Psoas muscle (tissue), 8 donors: ENCODE measurements around the gene ZNF235. TPM values are rescaled to one million over a fixed set of nuclear protein-coding genes. Genes with fewer than 3 reads are reported as not detected.
"Not testable (repeated sequence)": the region's sequence is repeated elsewhere in the genome, so short reads cannot be mapped to it uniquely, and the experiment has no call there.

Source experiments
- ATAC-seq, 4 donors: fragments of 200-7000 bp; cut with Tn5 transposase; one replicate each; pipeline ENCODE4 v1.9.1; 2020; ENCODE audit warnings: moderate library complexity in 3 of 4, mild to moderate bottlenecking in 2 of 4
- DNase-seq, 2 donors: peaks; one replicate each; pipeline ENCODE4 v3.0.0-alpha.2; 2020
- H3K27ac ChIP-seq: fragments of 200-600 bp; one replicate; pipeline ENCODE4 v1.8.0; 2022
- H3K27me3 ChIP-seq, 3 donors: fragments of 200-600 bp in 1 of 3; one replicate each; pipeline versions ENCODE4 v1.6.1 to v1.8.0; 2013 to 2022; ENCODE audit warnings: low read length in 2 of 3, mild to moderate bottlenecking in 2 of 3, moderate library complexity in 1 of 3; ENCODE audit not compliant: insufficient read depth in 3 of 3
- H3K36me3 ChIP-seq, 2 donors: fragments of 200-600 bp in 1 of 2; one replicate each; pipeline versions ENCODE4 v1.6.1 to v1.8.0; 2013 to 2022; ENCODE audit warnings: low read depth in 1 of 2, mild to moderate bottlenecking in 1 of 2, moderate library complexity in 1 of 2; ENCODE audit not compliant: insufficient read depth in 1 of 2
- H3K4me1 ChIP-seq: fragments of 200-600 bp; one replicate; pipeline ENCODE4 v1.8.0; 2022
- H3K4me3 ChIP-seq: fragments of 200-600 bp; one replicate; pipeline ENCODE4 v1.8.0; 2022; ENCODE audit warnings: mild to moderate bottlenecking
- H3K9me3 ChIP-seq: fragments of 200-600 bp; one replicate; pipeline ENCODE4 v1.8.0; 2022
- CTCF ChIP-seq: fragments of 200-600 bp; IDR thresholded peaks from one replicate; pipeline ENCODE4 v1.8.0; 2022; ENCODE audit warnings: antibody characterized with exemption
- WGBS, 3 donors: extraction: QIAGEN DNeasy Blood & Tissue Kit; methylation state at CpG; one replicate each; pipeline versions ENCODE4 v1.1.6 to v1.1.7; 2013; 5-methylcytosine and 5-hydroxymethylcytosine counted together
- intact Hi-C, 2 donors: fragments of 100-400 bp; cut with DNase I; formaldehyde crosslinking; loops; one replicate each; pipeline versions ENCODE4 v1.11.0 to v1.14.2; 2022
- polyA plus RNA-seq, 3 donors: library from polyadenylated mRNA; stranded (reverse); fragments of 200-250 nt; gene quantifications; one replicate each; pipeline ENCODE4 v1.2.3, GENCODE V29; 2013
- total RNA-seq, 4 donors: library from RNA; stranded (reverse); fragmentation: NEBNext Ultra II Directional in 2 of 4; extraction: Animal tissue kit (Norgen Biotek cat#: 25700) in 2 of 4; gene quantifications; one replicate each; pipeline versions ENCODE4 v1.2.1 to v1.2.4, GENCODE V29; 2021 to 2023
- donor health status: healthy with polysubstance abuse.
- donor health status: DM: no; HTN: no; CAD: no; lungs with moderate emphysema.
- donor health status: Bipolar disorder and iron deficiency.
- donor health status: healthy.
- donor health status: DM: yes; HTN: yes; CAD: no.
- donor health status: DM: no; HTN: no; CAD: no.
- donor health status: DM: no; HTN: no; CAD: no.
- donor health status: DM: yes; HTN: yes; CAD: no.

The ZNF235 gene
- total and polyA plus RNA-seq, 7 donors, result 1.1 to 3.2 (median 1.7) TPM

GRCh38 chr19:44258136-44258535 lies 46.7 kb downstream of the ZNF235 start:
- Histone ChIP-seq H3K36me3 (peaks cover 0 to 4% of the 10 kb centered on the region in 2 donors), H3K9me3 (peaks cover 75% of the 10 kb centered on the region), H3K27ac (no peak overlapping the region), H3K4me1 (no peaks in the 10 kb centered on the region), H3K27me3 (no peaks in the 10 kb centered on the region), H3K4me3 (no peak overlapping the region)
- no peak for TF ChIP-seq CTCF
- intact Hi-C loops, result no loop called here
- DNase-seq (no peak), ATAC-seq (no peak)
- 89 to 93% (median 90%) methylated on average over 1 of the region's 1 CpG for WGBS, 3 donors

DNA sequence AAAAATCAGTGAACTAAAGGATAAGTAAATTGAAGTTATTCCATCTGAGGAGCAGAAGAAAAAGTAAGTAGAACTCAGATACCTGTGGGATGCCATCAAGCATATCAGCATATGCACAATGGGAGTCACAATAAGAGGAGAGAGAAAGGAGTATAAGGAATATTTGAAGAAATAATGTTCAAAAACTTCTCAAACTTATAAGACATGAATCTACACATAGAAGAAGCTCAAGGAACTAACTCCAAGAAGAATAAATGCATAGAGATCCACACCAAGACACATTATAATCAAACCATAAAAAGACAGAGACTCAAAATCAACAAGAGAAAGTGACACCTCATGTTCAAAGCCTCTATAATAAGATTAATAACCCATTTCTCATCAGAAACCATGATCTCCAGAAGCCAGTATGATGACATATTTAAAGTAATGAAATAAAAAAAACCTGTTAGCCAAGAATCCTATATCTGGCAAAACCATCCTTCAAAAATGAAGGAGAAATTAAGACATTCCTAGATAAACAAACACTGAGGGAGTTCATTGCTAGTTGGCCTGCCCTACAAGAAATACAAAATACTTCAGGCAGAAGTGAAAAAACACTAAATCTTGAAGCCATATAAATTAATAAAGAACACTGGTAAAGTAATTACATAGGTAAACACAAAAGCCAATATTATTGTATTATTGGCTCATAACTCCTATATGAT lies 49.0 kb downstream of the ZNF235 start:
- H3K36me3 ChIP-seq, result peaks cover 0 to 4% of the 10 kb centered on the region in 2 donors
- no peak for TF ChIP-seq CTCF
- no peaks in the 10 kb centered on the region for H3K27me3 ChIP-seq
- H3K4me3 ChIP-seq, result no peak overlapping the region
- no peak for DNase-seq
- no peak overlapping the region for H3K27ac ChIP-seq
- no peaks in the 10 kb centered on the region for H3K4me1 ChIP-seq
- intact Hi-C loops, result no loop called here
- no peak for ATAC-seq
- H3K9me3 ChIP-seq, result peaks cover 88% of the 10 kb centered on the region

DNA sequence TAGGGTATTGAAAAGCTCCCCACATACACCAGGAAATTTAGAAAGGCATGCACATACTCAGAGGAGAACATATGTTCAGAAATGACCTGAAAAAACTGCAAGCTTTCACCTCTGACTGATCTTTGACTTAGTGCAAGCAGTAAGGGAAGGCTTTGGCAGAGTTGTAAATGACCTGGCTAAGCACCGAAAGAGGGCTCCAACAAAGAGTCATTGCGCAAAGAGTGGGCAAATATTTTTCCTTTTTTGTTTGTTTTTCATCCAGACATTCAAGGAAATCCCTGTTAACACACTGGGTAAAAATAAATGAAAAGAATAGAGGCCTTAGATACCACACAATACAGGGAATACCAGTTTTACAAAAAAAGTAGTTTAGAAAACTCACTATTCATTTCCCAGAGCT lies 50.3 kb downstream of the ZNF235 start:
- ATAC-seq, result no peak
- no peak for TF ChIP-seq CTCF
- intact Hi-C loops, result no loop called here
- no peaks in the 10 kb centered on the region for H3K4me1 ChIP-seq
- no peaks in the 10 kb centered on the region for H3K27me3 ChIP-seq
- H3K9me3 ChIP-seq, result peaks cover 88% of the 10 kb centered on the region
- no peak overlapping the region for H3K27ac ChIP-seq
- DNase-seq, result no peak
- no peak overlapping the region for H3K4me3 ChIP-seq
- H3K36me3 ChIP-seq, result peaks cover 0 to 4% of the 10 kb centered on the region in 2 donors
- 95 to 98% (median 96%) methylated on average over 2 of the region's 2 CpGs for WGBS, 3 donors

DNA sequence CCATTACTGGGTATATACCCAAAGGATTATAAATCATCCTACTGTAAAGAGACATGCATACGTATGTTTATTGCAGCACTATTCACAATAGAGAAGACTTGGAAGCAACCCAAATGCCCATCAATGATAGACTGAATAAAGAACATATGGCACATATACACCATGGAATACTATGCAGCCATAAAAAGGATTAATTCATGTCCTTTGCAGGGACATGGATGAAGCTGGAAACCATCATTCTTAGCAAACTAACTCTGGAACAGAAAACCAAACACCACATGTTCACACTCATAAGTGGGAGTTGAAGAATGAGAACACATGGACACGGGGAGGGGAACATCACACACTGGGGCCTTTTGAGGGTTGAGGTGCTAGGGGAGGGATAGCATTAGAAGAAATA lies 51.4 kb downstream of the ZNF235 start:
- intact Hi-C loops, H3K36me3 ChIP-seq, ATAC-seq, H3K27ac ChIP-seq, DNase-seq, H3K27me3 ChIP-seq, H3K4me1 ChIP-seq, H3K4me3 ChIP-seq: not testable (repeated sequence)
- WGBS, 3 donors, result 93 to 96% (median 93%) methylated on average over 2 of the region's 2 CpGs
- H3K9me3 ChIP-seq, result peaks cover 97% of the 10 kb centered on the region

DNA sequence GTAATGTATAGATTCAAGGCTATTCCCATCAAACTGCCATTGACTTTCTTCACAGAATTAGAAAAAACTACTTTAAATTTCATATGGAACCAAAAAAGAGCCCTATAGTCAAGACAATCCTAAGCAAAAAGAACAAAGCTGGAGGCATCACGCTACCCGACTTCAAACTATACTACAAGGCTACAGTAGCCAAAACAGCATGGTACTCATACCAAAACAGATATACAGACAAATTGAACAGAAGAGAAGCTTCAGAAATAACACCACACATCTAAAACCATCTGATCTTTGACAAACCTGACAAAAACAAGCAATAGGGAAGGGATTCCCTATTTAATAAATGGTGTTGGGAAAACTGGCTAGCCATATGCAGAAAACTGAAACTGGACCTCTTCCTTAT lies 52.5 kb downstream of the ZNF235 start:
- DNase-seq, H3K4me3 ChIP-seq, ATAC-seq, H3K27me3 ChIP-seq, H3K36me3 ChIP-seq, H3K27ac ChIP-seq, intact Hi-C loops, H3K4me1 ChIP-seq: not testable (repeated sequence)
- 92 to 97% (median 94%) methylated on average over 2 of the region's 2 CpGs for WGBS, 3 donors
- H3K9me3 ChIP-seq, result peaks cover 97% of the 10 kb centered on the region

DNA sequence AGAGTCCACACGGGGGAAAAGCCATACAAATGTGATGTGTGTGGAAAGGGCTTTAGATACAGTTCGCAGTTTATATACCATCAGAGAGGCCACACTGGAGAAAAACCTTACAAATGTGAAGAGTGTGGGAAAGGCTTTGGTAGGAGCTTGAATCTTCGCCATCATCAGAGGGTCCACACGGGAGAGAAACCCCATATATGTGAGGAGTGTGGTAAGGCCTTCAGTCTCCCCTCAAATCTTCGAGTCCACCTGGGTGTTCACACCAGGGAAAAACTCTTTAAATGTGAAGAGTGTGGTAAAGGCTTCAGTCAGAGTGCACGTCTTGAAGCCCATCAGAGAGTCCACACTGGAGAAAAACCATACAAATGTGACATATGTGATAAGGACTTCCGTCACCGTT lies 68.4 kb downstream of the ZNF235 start:
- intact Hi-C loops, result no loop called here
- H3K27me3 ChIP-seq, result no peaks in the 10 kb centered on the region
- H3K4me1 ChIP-seq, result no peaks in the 10 kb centered on the region
- ATAC-seq (no peak), DNase-seq (no peak)
- no peak for TF ChIP-seq CTCF
- peaks cover 77% of the 10 kb centered on the region for H3K9me3 ChIP-seq
- H3K4me3 ChIP-seq, result no peak overlapping the region
- no peak overlapping the region for H3K27ac ChIP-seq
- 96 to 99% (median 98%) methylated on average over 8 of the region's 8 CpGs for WGBS, 3 donors
- H3K36me3 ChIP-seq, result peaks cover 33 to 75% of the 10 kb centered on the region in 2 donors
